Mesendoderm (in vitro differentiated cells): Measurements from ENCODE around the gene TRPM2.

ENCODE experiments used
- DNase-seq: peaks from one replicate; pipeline ENCODE4 v3.0.0; 2013
- H2AK5ac ChIP-seq: 2 replicates; pipeline ENCODE4 v1.6.1; 2013; ENCODE audit warnings: low read length, inconsistent platforms
- H2BK120ac ChIP-seq: 2 replicates; pipeline ENCODE4 v1.6.1; 2013; ENCODE audit warnings: low read depth, mild to moderate bottlenecking, low read length, moderate library complexity, mixed read lengths
- H2BK15ac ChIP-seq: replicated peaks from 2 replicates; pipeline ENCODE4 v1.6.1; 2013; ENCODE audit warnings: low read depth, mild to moderate bottlenecking, moderate library complexity
- H2BK5ac ChIP-seq: 2 replicates; pipeline ENCODE4 v1.6.1; 2013; ENCODE audit warnings: low read length, inconsistent platforms
- H3K18ac ChIP-seq: 2 replicates; pipeline ENCODE4 v1.6.1; 2013; ENCODE audit warnings: mild to moderate bottlenecking, low read length, mixed read lengths
- H3K23ac ChIP-seq: one replicate; pipeline ENCODE4 v1.6.1; 2013; ENCODE audit warnings: low read length
- H3K27ac ChIP-seq: 2 replicates; pipeline ENCODE4 v1.5.1; 2013; ENCODE audit warnings: low read depth, mild to moderate bottlenecking, inconsistent platforms, low read length, moderate library complexity
- H3K27me3 ChIP-seq: 2 replicates; pipeline ENCODE4 v1.6.1; 2013; ENCODE audit warnings: low read length, control low read depth, mild to moderate bottlenecking, inconsistent platforms; ENCODE audit not compliant: insufficient read depth, poor library complexity
- H3K36me3 ChIP-seq: 2 replicates; pipeline ENCODE4 v1.6.1; 2013; ENCODE audit warnings: low read length, inconsistent platforms; ENCODE audit not compliant: control insufficient read depth, insufficient read depth
- H3K4ac ChIP-seq: one replicate; pipeline ENCODE4 v1.6.1; 2013; ENCODE audit warnings: low read depth, mild to moderate bottlenecking, low read length, moderate library complexity
- H3K4me1 ChIP-seq: 2 replicates; pipeline ENCODE4 v1.6.1; 2013; ENCODE audit warnings: low read depth, low read length, inconsistent platforms; ENCODE audit not compliant: control insufficient read depth
- H3K4me2 ChIP-seq: 2 replicates; pipeline ENCODE4 v1.6.1; 2013; ENCODE audit warnings: low read length
- H3K4me3 ChIP-seq: 2 replicates; pipeline ENCODE4 v1.5.1; 2013; ENCODE audit warnings: mild to moderate bottlenecking, low read length
- H3K56ac ChIP-seq: one replicate; pipeline ENCODE4 v1.6.1; 2013; ENCODE audit warnings: low read length
- H3K79me1 ChIP-seq: 2 replicates; pipeline ENCODE4 v1.6.1; 2013; ENCODE audit warnings: low read length, inconsistent platforms
- H3K79me2 ChIP-seq: 2 replicates; pipeline ENCODE4 v1.6.1; 2013; ENCODE audit warnings: mild to moderate bottlenecking, low read length; ENCODE audit not compliant: control insufficient read depth, insufficient read depth
- H3K9ac ChIP-seq: 2 replicates; pipeline ENCODE4 v1.6.1; 2013; ENCODE audit warnings: low read length, inconsistent platforms
- H4K5ac ChIP-seq: one replicate; pipeline ENCODE4 v1.6.1; 2013; ENCODE audit warnings: low read length
- H4K8ac ChIP-seq: one replicate; pipeline ENCODE4 v1.6.1; 2013; ENCODE audit warnings: low read depth, mild to moderate bottlenecking, control low read depth, low read length, moderate library complexity
- WGBS: extraction: QIAGEN DNeasy Blood & Tissue Kit; methylation state at CpG from one replicate; pipeline ENCODE4 v1.1.7; 2013; ENCODE audit warnings: low lambda C conversion rate, missing lambda C conversion rate; ENCODE audit not compliant: insufficient coverage; ENCODE audit errors: extremely low coverage; 5-methylcytosine and 5-hydroxymethylcytosine counted together

Gene TRPM2

DNA sequence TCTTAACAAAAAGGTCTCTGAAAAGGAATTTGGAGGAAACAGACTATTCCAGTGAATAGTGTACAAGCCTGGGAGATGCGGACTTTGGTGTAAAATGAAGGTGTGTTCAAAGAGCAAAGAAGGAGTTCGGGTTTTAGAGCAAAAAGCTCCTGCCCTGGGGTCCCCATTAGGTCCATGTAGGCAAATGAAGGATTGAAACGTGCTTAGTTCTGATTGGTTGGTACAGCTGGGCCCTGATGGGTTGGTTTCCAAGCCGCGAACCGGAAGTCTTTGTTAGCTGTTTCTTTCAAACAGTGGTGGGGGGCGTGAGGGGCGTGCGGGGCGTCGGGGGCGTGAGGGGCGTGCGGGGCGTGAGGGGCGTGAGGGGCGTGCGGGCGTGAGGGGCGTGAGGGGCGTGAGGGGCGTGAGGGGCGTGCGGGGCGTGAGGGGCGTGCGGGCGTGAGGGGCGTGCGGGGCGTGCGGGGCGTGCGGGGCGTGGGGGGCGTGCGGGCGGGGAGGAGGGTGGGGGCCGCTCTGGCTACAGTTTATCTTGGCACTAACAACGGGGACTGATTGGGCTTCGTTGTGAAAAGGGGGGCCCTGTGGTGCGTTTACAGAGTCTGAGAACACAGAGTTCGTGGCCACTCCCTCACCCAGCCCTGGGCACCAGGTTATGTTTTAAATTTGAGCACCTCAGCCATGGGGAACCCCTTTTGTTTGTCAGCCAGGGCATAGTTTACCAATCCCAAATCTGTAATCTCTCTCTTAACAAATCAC is 131.3 kb downstream of the TRPM2 start:
- no peak overlapping the region for H3K4ac ChIP-seq
- no peaks in the 10 kb centered on the region for H3K27me3 ChIP-seq

DNA sequence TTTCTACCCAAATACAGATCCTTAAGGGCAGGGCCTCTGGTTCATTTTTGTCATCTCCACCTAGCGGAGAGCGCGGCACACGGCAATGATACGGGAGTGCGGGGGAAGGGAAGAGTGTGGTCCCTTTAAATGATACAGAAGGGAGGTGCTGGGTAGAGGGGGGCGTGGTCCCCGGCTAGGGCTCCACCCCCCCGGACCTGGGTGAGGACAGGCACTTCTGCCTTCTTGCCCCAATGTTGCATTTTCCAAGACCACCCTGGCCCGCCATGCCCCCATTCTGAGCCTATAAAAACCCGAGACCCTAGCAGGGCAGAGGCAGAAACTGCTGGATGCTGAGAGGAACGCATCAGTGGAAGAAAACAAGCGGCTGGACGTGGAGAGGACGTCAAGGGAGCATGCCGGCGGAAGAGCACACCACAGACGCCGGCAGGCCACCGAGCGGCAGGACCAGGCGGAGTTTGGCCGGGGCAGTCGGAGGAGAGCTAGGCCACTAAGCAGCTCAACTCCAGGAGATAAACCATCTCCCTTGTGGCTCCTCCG is 131.9 kb downstream of the TRPM2 start:
- no peak overlapping the region for H4K8ac ChIP-seq
- peak overlapping the region; percentile 90 for H3K56ac ChIP-seq
- no peak overlapping the region for H2BK120ac ChIP-seq
- no peak overlapping the region for H2BK15ac ChIP-seq
- H2BK5ac ChIP-seq = no peak overlapping the region
- H3K4me1 ChIP-seq = no peaks in the 10 kb centered on the region
- no peak overlapping the region for H2AK5ac ChIP-seq
- no peak overlapping the region for H3K23ac ChIP-seq
- peaks cover 6% of the 10 kb centered on the region for H3K79me2 ChIP-seq
- no peak overlapping the region for H3K4ac ChIP-seq
- no peak overlapping the region for H3K18ac ChIP-seq
- no peak overlapping the region for H3K27ac ChIP-seq
- no peaks in the 10 kb centered on the region for H3K27me3 ChIP-seq
- WGBS = no CpG with 5 or more reads among the region's 25 CpGs
- H3K4me3 ChIP-seq = peak overlapping the region; percentile 58
- peaks cover 5% of the 10 kb centered on the region for H3K79me1 ChIP-seq
- H4K5ac ChIP-seq = no peak overlapping the region
- peak; percentile 88 for DNase-seq
- H3K9ac ChIP-seq = peak overlapping the region; percentile 57
- H3K36me3 ChIP-seq = no peaks in the 10 kb centered on the region
- H3K4me2 ChIP-seq = peak overlapping the region; percentile 37

More for the DNA sequence above, 131.3 kb downstream of the TRPM2 start:
- no peak overlapping the region for H3K9ac ChIP-seq
- no peaks in the 10 kb centered on the region for H3K4me1 ChIP-seq
- H4K5ac ChIP-seq = no peak overlapping the region
- no CpG with 5 or more reads among the region's 43 CpGs for WGBS
- no peaks in the 10 kb centered on the region for H3K36me3 ChIP-seq
- no peak overlapping the region for H2BK5ac ChIP-seq
- no peak overlapping the region for H3K23ac ChIP-seq
- H2BK15ac ChIP-seq = no peak overlapping the region
- H3K56ac ChIP-seq = no peak overlapping the region
- H3K18ac ChIP-seq = no peak overlapping the region
- H3K27ac ChIP-seq = no peak overlapping the region
- no peak overlapping the region for H2AK5ac ChIP-seq
- DNase-seq = no peak
- no peak overlapping the region for H4K8ac ChIP-seq
- H3K4me3 ChIP-seq = no peak overlapping the region
- no peak overlapping the region for H3K4me2 ChIP-seq
- H2BK120ac ChIP-seq = no peak overlapping the region
- H3K79me2 ChIP-seq = peaks cover 6% of the 10 kb centered on the region
- peaks cover 5% of the 10 kb centered on the region for H3K79me1 ChIP-seq

- Histone ChIP-seq H3K4me3 (peak overlapping the region; percentile 58), H3K79me2 (peaks cover 6% of the 10 kb centered on the region), H2AK5ac (no peak overlapping the region), H3K9ac (peak overlapping the region; percentile 57), H3K27ac (no peak overlapping the region), H3K36me3 (no peaks in the 10 kb centered on the region), H2BK5ac (no peak overlapping the region), H2BK15ac (no peak overlapping the region), H3K23ac (no peak overlapping the region), H2BK120ac (no peak overlapping the region), H3K79me1 (peaks cover 5% of the 10 kb centered on the region), H3K4me2 (peak overlapping the region; percentile 37), H3K27me3 (no peaks in the 10 kb centered on the region), H3K18ac (no peak overlapping the region), H3K4ac (no peak overlapping the region), H4K5ac (no peak overlapping the region), H3K56ac (peak overlapping the region; percentile 90), H4K8ac (no peak overlapping the region), H3K4me1 (no peaks in the 10 kb centered on the region)
- WGBS = no CpG with 5 or more reads among the region's 10 CpGs
- DNase-seq = no peak
Observed at GRCh38 chr21:44485796-44486195, 132.4 kb downstream of the TRPM2 start.

DNA sequence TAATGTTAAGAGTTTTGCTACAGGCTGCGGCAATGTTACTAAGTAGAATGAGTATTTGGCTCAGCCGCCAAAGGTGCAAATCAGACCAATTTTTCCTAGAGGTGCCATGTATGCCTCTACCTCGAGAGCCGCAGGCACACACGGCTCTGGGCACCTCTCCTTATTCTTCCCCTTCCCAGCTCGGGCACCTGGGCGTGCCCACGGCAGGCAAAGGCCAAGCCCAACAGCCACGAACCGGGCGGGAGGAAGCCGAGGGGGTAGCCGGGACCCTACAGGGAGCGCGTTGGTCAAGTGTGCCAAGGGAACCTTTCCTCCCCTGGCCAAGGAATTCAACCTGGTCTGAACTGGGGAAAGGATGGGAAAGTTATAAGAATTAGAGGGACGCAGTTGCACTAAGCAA is 132.9 kb downstream of the TRPM2 start:
- Histone ChIP-seq H3K56ac (peak overlapping the region; percentile 90), H3K27me3 (no peaks in the 10 kb centered on the region), H3K79me2 (peaks cover 6% of the 10 kb centered on the region), H2AK5ac (no peak overlapping the region), H3K36me3 (no peaks in the 10 kb centered on the region), H3K27ac (no peak overlapping the region), H4K8ac (no peak overlapping the region), H4K5ac (no peak overlapping the region), H2BK120ac (no peak overlapping the region), H3K4me1 (no peaks in the 10 kb centered on the region), H3K9ac (peak overlapping the region; percentile 57), H3K79me1 (peaks cover 5% of the 10 kb centered on the region), H2BK15ac (no peak overlapping the region), H3K4me2 (peak overlapping the region; percentile 28), H3K18ac (no peak overlapping the region), H3K23ac (no peak overlapping the region), H3K4ac (no peak overlapping the region), H2BK5ac (no peak overlapping the region), H3K4me3 (peak overlapping the region; percentile 58)
- no CpG with 5 or more reads among the region's 16 CpGs for WGBS
- DNase-seq = no peak

GRCh38 chr21:44487831-44488230 is 134.4 kb downstream of the TRPM2 start:
- Histone ChIP-seq H3K36me3 (peaks cover 3% of the 10 kb centered on the region), H3K79me1 (peaks cover 8% of the 10 kb centered on the region), H2BK120ac (no peak overlapping the region), H3K4ac (no peak overlapping the region), H3K4me1 (no peaks in the 10 kb centered on the region), H3K4me3 (no peak overlapping the region), H3K18ac (no peak overlapping the region), H3K27ac (no peak overlapping the region), H4K8ac (no peak overlapping the region), H3K27me3 (no peaks in the 10 kb centered on the region), H4K5ac (no peak overlapping the region), H3K56ac (no peak overlapping the region), H3K23ac (no peak overlapping the region), H2BK15ac (no peak overlapping the region), H3K4me2 (no peak overlapping the region), H2AK5ac (no peak overlapping the region), H2BK5ac (no peak overlapping the region), H3K79me2 (peaks cover 6% of the 10 kb centered on the region), H3K9ac (peak overlapping the region; percentile 27)
- peak; percentile 72 for DNase-seq
- WGBS = no CpG with 5 or more reads among the region's 4 CpGs
